IPS DF 19.7 (cell line): Measurements from ENCODE around the gene FTO.

Experiments
- DNase-seq: peaks from one replicate; pipeline ENCODE4 v3.0.0-alpha.2; 2013; ENCODE audit warnings: low read depth, low spot score

FTO gene

DNA sequence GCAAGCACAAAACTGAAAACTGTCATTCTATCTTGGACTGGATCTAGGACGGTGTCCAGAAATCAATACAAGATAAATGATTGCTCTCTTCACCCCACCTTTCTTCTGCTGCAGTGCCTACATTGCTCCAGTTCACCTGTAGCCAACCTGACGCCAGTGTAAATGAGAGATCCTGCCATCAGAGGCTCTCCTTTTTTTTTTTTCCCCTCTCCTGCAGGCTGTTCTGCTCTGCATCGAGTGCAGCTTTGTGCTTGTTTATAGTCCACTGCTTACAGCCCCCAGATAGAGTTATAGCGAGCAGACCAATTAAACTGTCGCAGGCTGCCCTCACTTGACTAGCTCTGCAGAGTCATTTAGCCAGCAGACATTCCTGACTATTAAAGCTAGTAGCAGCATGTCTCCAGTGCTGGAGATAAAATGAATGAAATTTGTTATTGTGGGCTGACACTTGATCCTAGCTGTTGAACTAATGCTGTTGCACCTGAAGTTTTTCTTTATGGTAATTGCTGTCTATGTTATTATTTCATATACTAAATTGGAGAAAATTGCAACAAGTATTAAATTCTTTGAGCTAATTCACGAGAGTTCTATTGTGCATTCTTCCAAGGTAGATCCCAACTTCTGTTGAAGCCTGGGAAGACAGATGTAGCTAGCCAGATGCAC, 257.1 kb downstream of the FTO start:
- no peak for DNase-seq

DNA sequence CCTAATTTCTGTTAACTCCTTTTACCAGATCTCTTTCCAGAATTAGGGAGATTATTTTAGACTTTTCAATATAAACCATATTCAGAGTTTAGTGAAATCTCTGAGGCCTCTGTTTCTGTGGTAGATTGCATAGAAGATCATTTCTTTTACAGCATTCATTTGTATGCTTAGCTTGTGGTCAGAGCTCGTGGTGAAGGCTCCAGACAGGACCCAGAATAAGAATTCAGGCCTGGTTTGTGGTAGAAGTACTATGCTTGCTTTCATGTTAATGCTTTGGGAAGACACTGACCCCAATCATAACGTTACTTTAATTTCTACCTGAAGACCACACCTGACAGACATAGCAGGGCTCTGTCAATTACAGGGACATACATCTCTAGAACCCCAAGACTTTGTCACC, 258.1 kb downstream of the FTO start:
- DNase-seq: no peak

DNA sequence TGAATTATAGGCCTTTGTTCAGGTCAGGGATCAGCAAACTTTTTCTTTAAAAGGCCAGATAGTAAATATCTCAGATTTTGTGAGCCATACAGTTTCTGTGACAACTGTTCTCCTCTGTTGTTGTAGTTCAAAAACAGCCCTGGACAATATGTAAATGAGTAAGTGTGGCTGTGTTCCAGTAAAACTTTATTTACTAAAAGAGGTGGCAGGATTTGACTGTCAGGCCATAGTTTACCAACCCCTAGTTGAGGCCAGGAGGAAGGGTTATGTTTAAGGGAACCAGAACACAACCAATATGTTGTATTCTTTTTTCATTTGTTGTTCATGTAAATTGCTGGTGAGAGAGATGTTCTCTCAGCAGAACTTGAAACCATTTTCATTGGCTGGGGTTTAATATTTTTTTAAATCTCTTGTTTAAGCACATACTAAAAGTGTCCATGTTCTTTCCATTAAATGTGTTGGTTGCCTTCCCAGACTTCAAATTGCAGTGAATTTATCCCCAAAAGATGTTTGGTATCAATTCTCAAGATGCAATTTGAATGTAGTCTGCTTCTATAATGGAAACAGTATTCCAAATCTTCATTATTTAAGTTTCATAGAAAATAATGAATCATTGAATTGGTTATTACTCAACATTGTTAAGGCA, 260.3 kb downstream of the FTO start:
- no peak for DNase-seq

DNA sequence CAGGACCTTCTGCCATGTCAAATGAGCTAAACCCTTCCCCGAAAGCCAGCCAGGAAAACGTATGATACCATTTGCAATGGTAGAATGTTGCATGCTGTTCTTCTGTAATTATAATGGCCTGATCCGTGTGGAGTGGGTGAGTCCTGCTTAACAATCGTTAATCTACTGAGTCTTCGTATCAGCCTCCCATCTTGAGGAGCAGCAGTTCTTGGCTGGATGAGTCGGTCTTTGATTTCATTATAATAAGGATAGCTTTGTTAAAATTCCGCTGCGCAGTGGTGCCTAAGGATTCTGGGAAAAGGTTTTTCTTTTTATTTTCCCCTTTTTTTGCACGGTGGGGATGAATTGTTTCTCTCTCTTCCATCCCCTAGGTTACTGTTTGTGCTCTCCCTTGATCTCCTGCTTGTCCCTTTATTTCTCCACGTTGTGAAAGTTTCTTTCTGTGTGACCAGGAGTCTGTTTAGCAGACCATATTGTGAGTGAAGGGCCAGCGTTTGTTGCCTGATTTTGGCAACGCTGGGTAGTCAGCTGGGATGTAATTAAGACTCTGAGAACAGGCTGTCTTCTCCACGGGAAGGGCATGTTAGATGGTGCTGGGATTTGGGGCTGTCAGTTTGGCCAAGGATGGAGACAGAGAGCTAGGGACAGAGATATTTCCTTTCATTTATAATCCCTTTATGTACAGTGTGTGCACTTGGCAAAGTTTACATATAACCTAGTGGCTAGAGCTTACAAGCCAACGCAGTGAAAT, 263.0 kb downstream of the FTO start:
- DNase-seq: no peak

DNA sequence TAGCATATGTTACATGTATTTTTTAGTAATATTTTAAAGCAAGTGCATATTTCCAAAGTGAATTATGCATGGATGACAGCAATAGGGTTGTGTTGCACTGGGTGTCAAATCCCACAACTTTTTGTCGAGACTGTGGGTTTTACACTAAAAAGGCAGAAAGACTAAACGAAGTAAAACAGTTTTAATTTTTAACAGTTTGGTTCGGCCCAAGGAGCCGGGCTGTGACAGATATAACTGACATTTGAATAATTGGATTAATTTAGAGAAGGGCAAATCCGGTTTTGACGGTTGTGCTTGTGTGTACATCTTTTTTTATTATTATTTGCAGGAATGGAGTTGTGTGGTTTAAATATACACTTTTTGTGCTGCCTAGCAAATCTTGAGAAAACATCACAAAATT, 263.6 kb downstream of the FTO start:
- no peak for DNase-seq

DNA sequence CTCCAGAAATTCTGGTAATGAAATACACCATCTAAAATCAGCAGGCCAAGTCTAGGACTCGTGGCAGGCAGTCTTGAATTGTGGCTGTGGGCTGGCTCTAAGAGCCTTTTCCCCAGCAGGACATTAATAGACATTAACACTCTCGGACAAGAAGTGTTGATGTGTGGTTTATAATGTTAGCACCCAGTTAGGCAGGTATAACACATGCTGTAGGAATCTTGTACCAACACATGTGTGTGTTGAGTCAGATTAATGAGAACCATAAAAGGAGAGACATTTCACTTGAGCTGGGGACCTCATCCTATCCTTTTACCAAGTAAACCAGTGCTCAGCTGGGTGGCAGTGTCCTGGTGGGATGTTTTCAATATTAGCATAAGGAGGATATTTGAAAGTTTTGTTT, 264.5 kb downstream of the FTO start:
- no peak for DNase-seq

DNA sequence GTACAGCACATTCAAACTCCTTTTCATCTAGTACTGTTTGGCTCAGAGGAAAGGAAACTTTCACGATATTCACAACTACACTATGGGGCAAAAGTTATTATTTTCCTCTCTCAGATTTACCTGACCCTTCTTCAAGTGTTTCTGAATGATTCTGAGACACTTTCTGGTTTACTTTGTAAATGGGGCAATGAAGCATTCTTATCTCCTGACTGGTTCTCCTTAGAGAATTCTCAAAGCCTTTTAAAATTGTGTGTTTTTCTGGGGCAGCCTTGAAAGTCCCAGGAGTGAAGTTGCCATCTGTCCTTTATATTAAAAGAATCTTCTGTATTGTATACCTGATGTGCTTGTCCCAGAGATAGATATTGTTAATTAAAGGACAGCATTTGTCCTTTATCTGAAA, 264.9 kb downstream of the FTO start:
- no peak for DNase-seq

DNA sequence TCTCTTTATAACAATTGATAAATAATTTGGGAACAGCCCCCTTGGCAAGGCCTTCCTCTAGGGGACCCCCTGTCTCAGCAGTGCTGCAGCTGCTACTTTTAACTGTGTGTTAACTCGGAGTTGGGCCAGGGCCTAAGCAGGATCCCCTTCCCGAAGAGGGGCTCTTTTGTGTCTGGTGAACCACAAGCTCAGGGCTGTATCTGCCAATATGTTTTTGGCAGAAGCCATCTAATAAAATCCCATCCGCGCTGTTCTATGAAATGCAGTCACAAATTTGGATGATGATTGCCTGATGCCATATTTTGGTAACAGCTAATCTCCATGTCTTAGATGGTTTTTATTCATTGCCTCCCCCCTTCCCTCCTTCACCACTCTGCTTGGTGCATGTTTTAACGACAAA, 267.7 kb downstream of the FTO start:
- no peak for DNase-seq

DNA sequence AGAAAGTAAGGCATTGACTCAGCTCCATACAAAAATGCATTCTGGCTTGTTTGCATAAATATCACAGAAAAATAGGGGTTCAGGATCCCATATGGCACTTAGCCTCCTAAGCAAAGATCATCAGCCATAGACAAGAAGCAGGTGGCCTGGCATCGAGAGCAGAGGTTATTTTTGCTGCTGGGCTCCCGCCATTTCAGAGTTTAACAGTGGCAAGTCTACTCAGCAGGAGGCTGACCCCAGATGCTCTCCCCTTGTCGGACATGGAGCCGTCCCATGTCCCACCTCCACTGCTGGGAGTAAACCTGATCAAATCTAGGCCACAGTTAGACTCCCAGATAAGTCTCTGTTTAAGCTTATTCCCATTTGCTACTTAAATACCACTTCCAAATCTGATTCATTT, 269.1 kb downstream of the FTO start:
- DNase-seq: no peak

DNA sequence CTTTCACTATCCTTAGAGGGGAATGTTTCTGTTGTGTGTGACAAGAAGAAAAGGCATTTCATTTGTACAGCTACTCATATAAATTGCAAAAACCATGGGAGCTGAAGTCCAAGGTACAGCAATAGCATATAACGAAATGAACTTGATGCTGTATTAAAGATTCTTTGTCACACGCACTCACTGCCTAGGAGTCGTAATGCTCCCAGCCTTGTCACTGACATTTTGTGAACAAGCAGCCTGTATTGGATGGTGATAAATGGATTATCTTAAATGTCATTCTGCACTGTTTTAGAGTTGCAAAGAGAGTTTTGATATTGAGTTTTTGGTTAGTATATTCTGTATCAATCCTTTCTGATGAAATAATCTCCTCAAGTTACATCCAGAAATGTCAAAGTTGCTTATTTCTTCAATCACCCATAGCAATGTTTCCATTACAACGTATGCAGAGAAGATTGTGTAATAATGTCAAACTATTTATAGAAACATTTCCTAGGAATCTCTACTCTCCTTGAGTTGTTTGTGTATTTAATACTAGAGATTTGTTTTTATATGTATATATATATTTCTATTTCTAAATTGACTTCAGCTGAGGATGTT, 270.6 kb downstream of the FTO start:
- no peak for DNase-seq

DNA sequence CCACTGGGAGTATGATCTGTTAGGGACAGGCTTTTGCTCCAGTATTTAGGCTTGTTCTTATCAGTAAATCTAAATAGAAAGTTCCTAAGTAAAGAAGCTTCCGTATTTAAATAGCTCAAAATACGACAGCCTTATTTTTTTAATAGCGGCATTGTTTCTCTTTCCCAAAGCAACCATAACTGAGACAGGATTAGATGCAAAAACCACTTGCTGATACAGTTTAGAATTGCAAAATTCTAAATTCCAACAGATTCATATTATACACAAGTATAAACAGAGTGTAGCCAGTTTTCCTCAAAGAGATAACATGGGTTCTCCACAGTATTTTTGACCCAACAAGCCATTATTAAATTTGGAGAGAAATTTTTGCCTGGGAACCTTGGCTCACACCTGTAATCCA, 276.7 kb downstream of the FTO start:
- no peak for DNase-seq

DNA sequence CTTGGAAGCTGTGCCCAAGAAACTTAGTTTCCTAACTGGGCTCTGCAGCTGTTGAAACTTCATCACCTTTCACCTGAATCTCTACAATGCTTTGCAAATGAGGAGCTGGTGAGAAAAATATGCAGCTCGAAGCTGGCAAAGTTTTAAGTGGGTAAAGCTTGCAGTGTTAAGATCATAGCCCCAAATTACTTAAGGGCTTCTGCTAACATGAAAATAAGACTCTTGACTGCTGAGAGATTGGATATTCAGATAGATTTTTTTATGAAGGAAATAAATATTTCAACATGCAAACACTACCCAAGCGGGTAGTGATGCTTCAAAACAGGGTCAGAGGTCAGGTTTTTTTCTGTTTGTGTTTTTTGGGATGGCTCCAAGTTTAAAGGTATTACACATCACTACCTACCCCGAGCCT, 278.7 kb downstream of the FTO start:
- DNase-seq: no peak

DNA sequence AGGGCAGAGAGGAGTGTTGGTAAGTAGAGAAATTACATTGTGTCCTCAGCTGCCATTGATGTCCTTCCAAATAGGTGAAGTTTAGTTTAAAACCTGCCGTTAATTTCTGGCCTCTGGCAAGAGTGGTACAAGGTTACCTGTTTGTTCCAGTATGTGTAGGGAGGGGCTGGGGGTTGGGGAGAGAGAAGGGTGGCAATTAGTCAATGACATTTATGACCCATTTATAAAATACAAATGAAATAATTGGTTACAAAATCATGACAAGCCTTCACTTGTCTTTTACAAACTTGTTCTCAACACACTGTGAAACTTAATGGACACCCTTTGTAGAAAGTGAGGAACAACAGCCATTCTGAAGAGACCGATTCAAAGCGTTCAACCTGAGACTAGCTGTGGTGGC, 281.0 kb downstream of the FTO start:
- DNase-seq: no peak

DNA sequence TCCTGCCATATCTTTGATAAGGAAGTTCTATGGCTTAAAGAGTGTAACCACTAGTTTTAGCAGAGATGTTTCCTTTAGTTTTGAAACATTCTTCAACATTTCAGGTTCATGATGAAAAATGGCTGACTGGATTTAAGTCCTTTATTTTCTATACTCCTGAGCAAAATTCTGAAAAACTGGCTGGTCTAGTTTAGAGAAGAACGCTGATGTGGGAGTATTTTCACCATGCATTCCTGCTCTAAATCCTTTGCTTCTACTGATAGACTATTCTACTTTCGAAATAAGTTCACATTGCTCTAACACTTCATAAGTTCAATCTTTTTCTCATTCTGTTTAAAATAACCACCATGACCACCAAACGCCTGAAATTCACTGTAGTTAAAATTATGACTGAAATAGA, 281.9 kb downstream of the FTO start:
- no peak for DNase-seq

DNA sequence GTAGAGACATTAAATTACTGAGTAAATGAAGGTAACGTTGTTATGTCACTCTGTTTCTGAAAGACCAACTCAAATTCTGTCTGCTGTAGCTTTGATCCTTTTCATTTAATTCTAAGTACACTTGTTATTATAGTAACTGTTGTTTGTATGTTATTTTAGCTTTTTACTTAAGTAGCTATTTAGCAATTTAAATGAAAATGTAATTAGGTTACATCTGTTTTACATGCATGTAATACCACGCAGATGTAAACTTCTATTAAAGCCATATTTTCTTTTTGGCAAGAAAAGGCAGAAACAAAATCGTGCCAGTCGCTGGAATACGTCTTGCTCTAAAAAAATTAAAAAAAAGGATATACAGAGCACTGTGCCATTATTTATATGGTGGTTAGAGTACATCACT, 282.8 kb downstream of the FTO start:
- no peak for DNase-seq

DNA sequence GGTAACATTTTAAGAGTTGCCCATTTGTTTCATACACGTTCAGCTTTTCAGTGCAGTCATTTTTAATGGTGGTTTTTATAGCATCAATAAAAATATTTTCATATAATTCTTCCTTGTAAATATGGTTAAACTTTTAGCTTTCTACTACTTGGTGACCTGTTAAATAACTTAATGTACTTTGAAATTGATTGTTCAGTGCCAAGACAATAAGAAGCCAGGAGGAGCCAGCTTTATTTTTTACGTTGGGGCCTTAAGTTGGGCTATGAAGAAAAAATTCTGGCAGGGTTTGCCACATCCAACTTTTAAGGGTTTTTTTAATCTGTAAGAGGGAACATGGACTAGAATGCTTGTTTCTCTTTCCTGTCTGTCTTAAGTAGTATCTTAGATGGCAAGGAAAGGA, 284.2 kb downstream of the FTO start:
- no peak for DNase-seq

DNA sequence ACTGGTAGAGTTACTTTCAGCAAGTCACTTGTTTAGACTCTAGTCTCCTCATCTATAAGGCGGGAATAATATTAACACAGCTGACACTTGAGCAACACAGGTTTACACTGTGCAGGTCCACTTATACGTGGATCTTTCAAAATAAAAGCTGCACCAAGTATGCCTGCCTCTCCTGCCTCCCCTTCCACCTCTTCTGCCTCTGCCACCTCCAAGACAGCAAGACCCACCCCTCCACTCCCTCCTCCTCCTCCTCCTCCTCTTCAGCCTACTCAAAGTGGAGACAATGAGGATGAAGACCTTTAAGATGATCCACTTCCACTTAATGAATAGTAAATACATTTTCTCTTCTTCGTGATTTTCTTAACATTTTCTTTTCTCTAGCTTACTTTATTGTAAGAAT, 285.6 kb downstream of the FTO start:
- DNase-seq: no peak

DNA sequence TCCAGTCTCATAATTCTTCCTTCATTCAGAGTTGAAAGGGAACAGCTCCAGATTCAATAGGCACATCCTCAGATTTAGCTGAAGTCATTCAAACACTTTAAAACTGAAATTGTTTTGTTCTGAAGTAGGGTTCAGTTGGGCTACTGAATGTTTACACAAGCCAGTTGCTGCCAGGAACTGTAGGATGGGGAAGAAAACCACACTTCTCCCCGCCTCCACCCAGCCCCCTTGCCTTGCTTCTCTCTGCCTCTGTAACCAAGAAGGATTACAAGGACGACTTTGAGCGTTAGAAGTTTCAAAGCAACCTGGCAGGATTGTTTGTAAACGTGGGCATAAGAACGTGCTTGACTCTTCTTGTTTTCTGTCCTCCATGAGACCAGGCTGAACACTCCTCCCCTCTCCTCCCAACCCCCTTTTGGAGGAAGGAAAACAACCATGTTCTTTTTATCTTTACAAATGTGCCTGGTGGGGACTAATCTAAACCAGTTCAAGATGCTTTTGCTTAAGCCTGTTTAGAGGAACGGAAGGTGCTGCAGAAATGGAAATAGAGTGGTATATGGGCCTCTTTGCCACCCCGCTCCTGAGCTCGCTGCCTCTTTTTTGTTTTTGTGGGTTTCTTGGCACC, 287.9 kb downstream of the FTO start:
- DNase-seq: no peak

DNA sequence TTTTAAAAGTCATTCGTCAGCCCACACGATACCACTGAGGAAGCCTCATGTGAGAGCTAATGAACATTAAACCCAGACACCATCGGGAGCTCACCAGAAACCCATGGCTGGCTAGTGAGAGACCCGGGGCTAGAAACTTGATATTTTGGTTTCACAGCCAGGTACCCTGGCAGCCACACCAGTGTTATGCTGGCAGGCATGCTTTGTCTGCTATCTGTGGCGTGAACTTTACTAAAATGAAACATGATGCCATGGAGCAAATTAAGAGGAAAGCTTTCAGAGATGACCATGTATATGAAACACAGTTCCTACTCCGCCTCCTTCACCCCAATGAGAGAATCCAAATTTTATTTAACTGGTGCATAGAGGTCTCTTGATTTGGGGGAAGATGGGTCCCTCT, 291.4 kb downstream of the FTO start:
- DNase-seq: no peak

DNA sequence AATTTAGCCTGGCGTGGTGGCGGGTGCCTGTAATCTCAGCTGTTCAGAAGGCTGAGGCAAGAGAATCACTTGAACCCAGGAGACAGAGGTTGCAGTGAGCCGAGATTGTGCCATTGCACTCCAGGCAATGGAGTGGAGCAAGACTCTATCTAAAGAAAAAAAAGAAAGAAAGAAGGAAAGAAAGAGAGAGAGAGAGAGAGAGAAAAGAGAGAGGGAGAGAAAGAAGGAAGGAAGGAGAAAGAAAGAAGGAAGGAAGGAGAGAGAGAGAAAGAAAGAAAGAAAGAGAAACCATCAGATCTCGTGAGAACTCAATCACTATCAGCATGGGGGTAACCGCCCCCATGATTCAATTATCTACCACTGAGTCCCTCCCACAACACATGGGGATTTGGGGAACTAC, 293.0 kb downstream of the FTO start:
- no peak for DNase-seq

DNA sequence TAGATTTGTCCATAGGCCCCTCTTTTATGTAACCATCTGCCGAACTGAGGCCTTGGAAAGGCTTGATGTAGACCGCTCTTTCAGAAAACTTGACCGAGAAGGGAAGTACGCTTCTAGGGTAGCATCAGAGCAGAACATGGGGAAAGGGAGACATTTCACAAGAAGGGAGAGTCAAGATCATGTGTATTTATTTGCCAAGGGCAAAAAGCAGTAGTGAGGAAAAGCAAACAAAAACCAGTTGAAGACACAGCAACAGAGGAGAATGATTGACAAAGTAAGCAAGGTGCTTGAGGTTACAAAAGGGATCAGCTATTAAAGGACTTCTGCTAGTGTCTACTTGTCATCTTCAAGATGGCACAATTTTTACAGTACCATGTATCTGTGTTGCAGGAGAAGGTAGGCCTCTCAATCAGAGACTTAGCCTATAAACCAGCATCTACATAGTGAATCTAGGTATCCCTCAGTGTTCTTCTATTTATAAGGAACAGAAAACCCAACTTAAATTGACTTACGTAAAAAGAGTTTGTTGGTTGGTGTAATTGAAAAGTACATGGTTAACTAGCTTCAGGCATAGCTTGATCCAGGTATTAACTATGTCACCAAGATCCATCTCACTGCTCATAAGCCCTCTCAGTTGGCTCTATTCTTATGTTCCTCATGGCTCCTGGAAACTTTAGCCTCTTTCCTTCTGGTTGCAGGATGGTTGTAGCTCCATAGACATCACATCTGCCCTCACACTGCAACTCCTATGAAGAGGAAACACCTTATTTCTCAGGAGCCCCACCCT, 294.3 kb downstream of the FTO start:
- DNase-seq: no peak
